Cardiac fibroblast (primary cell): Measurements from ENCODE around the gene NHERF1.
A peak's percentile ranks its signal among the peaks of the same experiment; 100 is the strongest.

ENCODE experiments used
- DNase-seq, 2 donors: peaks; one replicate each; pipeline versions ENCODE4 v3.0.0 to v3.0.0-alpha.2; 2010; ENCODE audit warnings: low read depth in 2 of 2
- H3K4me3 ChIP-seq, 2 donors: replicated peaks in 1 of 2; 1 replicate in 1 of 2; 2 replicates in 1 of 2; pipeline ENCODE4 v1.5.1; 2011; ENCODE audit warnings: low read depth in 2 of 2, low read length in 2 of 2, mild to moderate bottlenecking in 2 of 2, moderate library complexity in 1 of 2
- CTCF ChIP-seq: IDR thresholded peaks from one replicate; pipeline ENCODE4 v1.5.1; 2011; ENCODE audit warnings: low read depth, mild to moderate bottlenecking, low read length, inconsistent platforms

Gene NHERF1

GRCh38 chr17:74732042-74732867 is 16.2 kb upstream of the NHERF1 start:
- no peak for DNase-seq
- H3K4me3 ChIP-seq = no peak overlapping the region
- no peak for TF ChIP-seq CTCF

GRCh38 chr17:74733365-74734122 is 14.9 kb upstream of the NHERF1 start:
- no peak for TF ChIP-seq CTCF
- DNase-seq = no peak
- no peak overlapping the region for H3K4me3 ChIP-seq

DNA sequence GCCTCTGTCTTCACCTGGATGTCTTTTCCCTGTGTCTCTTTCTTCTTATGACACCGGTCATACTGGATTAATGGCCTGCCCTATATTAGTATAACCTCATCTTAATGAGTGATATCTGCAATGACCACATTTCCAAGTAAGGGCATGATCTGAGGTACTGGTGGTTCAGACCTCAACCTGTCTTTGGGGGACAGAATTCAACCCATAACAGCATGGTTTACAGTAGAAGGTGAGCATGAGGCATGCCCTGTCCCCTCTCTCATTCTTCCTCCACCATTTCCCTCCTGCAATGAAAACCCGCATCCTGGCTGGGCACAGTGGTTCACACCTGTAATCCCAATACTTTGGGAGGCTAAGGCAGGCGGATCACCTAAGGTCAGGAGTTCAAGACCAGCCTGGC is 14.2 kb upstream of the NHERF1 start:
- TF ChIP-seq CTCF = no peak
- DNase-seq = no peak
- H3K4me3 ChIP-seq = no peak overlapping the region

GRCh38 chr17:74736513-74737298 is 11.7 kb upstream of the NHERF1 start, which contains the start of gene RAB37:
RAB37 (plus strand) TSS chr17:74737256; CDS start chr17:74737273, 17 bp downstream.
- TF ChIP-seq CTCF = peak; percentile 7
- H3K4me3 ChIP-seq = peak within 1 kb of the TSS in 1 of 2 donors; percentile 15
- DNase-seq = peak; percentile 47 to 55

- DNase-seq = peak in 1 of 2 donors; percentile 48
- no peak for TF ChIP-seq CTCF
- H3K4me3 ChIP-seq = peak overlapping the region in 1 of 2 donors; percentile 15
Measured at GRCh38 chr17:74737299-74738050, 11.0 kb upstream of the NHERF1 start.
